IPS-18c (cell line): ENCODE measurements around the gene SPAG5.

Experiments used
- H3K4me3 ChIP-seq: 2 replicates; pipeline ENCODE4 v1.7.0; 2013; ENCODE audit warnings: low read depth, mild to moderate bottlenecking, low read length, moderate library complexity; ENCODE audit not compliant: insufficient read depth
- H3K9me3 ChIP-seq: one replicate; pipeline ENCODE4 v1.6.1; 2013; ENCODE audit warnings: mild to moderate bottlenecking, low read length, moderate library complexity; ENCODE audit not compliant: control insufficient read depth, insufficient read depth

Gene SPAG5

GRCh38 chr17:28537219-28537610 lies 61.6 kb downstream of the SPAG5 start:
- H3K4me3 ChIP-seq = no peak overlapping the region
- no peaks in the 10 kb centered on the region for H3K9me3 ChIP-seq

- no peak overlapping the region for H3K4me3 ChIP-seq
- no peaks in the 10 kb centered on the region for H3K9me3 ChIP-seq
These were observed 62.1 kb downstream of the SPAG5 start for GRCh38 chr17:28536532-28537218.

GRCh38 chr17:28534740-28535375 lies 64.0 kb downstream of the SPAG5 start:
- Histone ChIP-seq H3K4me3 (no peak overlapping the region), H3K9me3 (no peaks in the 10 kb centered on the region)

- Histone ChIP-seq H3K4me3 (no peak overlapping the region), H3K9me3 (no peaks in the 10 kb centered on the region)
These were observed 65.6 kb downstream of the SPAG5 start for GRCh38 chr17:28533091-28533807.

- H3K9me3 ChIP-seq = no peaks in the 10 kb centered on the region
- H3K4me3 ChIP-seq = no peak overlapping the region
These were observed 66.5 kb downstream of the SPAG5 start for GRCh38 chr17:28532050-28532960.

GRCh38 chr17:28530926-28531325 lies 67.9 kb downstream of the SPAG5 start:
- Histone ChIP-seq H3K4me3 (no peak overlapping the region), H3K9me3 (no peaks in the 10 kb centered on the region)

GRCh38 chr17:28530250-28530649 lies 68.6 kb downstream of the SPAG5 start:
- no peak overlapping the region for H3K4me3 ChIP-seq
- no peaks in the 10 kb centered on the region for H3K9me3 ChIP-seq

GRCh38 chr17:28529013-28529400 lies 69.8 kb downstream of the SPAG5 start:
- no peaks in the 10 kb centered on the region for H3K9me3 ChIP-seq
- no peak overlapping the region for H3K4me3 ChIP-seq

GRCh38 chr17:28528327-28529012 lies 70.4 kb downstream of the SPAG5 start:
- H3K9me3 ChIP-seq = no peaks in the 10 kb centered on the region
- no peak overlapping the region for H3K4me3 ChIP-seq

GRCh38 chr17:28527859-28528258 lies 71.0 kb downstream of the SPAG5 start:
- H3K4me3 ChIP-seq = no peak overlapping the region

More at GRCh38 chr17:28527859-28528258, 71.0 kb downstream of the SPAG5 start:
- H3K9me3 ChIP-seq = no peaks in the 10 kb centered on the region
